Fibroblast of skin of scalp (primary cell): Measurements from ENCODE around the gene MPIG6B.

Experiments
- DNase-seq: peaks from one replicate; pipeline ENCODE4 v3.0.0-alpha.2; 2013

The MPIG6B gene

DNA sequence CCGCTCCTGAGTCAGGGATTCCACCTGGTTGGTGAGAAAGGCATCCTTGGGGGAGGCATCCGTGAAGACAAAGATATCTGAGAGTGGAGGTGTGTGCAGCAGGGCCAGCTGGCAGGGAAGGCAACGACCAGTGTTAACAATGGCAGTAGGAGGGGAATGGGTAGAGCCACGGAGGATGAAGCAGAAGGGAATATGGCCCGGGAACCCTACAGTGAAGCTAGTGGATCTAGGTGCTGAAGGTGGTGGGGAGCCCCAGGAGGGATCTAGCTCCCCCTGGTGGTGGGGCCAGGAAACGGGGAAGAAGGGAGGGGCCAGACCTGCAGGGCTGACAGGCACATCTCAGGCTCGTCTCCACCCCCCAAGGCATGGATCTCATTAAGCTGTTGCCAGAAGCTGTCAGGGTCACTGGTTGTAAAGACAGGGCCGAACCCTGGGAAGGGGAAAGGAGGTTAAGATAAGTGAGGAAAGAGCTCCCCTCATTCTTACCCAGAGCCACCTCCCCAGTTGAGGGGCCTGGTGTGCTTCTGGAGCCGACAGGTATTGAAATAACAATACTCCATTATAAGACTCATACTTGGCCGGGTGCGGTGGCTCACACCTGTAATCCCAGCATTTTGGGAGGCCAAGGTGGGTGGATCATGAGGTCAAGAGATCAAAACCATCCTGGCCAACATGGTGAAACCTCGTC is 46.7 kb downstream of the MPIG6B start:
- DNase-seq: peak; percentile 53

DNA sequence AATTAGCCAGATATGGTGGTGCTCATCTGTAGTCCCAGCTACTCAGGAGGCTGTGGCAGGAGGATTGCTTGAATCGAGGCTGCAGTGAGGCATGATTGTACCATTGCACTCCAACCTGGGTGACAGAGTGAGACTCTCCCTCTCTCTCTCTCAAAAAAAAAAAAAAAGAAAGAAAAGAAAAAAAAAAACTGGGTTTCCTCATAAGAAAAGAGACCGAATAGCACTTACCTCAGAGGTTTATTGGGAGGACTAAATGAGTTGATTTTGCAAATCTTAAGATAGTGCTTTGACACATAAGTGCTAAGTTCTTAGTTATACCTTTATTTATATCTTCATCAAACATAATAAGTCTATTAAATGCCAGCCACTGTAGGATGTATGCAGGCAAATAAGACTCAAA is 47.7 kb downstream of the MPIG6B start:
- DNase-seq: no peak

DNA sequence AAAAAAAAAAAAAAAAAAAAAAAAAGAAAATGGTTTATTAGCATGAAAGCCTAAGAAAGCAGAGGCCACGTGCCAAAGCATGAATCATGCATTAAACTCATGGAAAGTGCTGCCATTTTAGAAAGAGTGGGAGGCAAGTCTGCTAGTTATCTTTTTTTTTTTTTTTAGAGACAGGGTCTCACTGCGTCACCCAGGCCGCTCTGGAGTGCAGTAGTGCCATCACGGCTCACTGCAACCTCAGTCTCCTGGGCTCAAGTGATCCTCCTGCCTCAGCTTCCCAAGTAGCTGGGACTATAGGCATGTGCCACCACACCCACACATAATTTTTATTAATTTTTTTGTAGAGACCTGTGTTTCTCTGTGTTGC is 48.8 kb downstream of the MPIG6B start:
- peak; percentile 31 for DNase-seq

DNA sequence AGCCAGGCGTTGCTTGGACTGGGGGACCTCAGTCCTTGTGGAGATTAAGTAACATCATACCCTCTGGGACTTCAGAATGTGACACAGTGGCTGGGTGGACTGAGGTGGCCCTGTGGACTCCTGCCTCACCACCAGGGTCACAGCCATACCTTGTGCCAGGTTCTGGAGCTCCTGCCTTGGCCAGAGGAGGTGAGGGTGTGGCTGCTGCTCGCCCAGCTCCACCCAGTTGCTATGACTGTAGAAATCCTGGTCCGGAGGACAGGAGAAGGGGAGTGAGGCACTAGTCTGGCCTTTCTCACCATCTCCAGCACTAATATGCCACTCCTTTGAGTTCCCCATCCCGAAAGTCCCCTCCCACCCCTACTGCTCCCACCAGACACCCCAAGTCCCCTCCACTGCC is 52.0 kb downstream of the MPIG6B start:
- DNase-seq: no peak

DNA sequence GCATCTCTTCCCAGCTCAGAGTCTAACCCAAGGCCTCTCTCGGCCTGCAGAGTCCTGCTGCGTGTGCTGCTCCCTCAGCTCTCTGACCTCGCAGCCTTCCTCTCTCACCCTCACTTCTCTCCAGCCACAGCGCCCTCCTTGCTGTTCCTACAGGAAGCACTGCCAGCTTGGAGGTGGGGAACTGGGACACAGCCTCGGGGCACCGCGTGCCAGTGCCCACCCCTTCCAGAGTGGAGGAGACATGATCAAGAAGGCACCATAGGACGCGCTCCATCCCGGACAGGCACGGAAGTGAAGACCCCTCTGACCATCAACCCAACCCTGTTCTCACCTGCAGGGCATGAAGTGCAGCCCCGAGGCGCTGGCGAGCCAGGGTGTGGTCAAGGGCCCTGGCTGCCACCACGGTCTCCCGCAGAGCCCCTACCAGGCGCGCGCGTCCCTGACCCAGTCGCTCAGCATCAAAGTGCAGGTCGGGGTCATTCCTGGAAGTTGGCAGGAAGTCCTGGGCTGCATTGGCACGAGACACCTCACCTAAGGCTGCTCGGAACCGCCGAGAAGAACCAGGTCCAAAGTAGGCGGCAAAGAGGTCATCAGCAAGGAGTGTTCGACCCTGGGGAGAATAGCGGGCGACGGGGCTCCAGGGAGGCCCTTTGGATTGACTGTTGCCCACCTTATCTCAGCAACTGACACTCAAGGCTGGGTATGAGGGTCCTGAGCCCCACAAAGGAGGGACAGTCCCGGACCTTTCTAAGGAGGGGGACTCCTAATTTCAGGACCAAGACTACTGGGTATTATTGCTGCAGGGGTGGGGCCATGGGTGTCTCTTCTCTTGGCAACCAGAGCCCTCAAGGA is 52.7 kb downstream of the MPIG6B start:
- no peak for DNase-seq
